ENCODE measurements around the gene DNAH14.

Gene DNAH14

DNA sequence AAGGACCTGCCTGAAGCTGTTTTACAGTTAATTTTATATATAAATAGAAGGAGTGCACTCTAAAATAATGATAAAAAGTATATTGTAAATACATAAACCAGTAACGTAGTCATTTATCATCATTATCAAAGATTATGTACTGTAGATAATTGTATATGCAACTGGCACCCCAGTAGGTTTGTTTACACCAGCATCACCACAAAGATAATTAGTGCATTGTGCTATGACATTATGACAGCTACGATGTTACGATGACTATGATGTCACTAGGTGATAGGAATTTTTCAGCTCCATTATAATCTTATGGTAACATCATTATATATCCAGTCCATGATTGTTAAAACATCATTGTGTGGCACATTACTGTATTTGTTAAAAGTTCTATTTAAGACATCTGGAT is 313.1 kb downstream of the DNAH14 start:
- TF ChIP-seq ZBTB7A (IDR thresholded peaks at IDR 0.05; ENCODE audit: low read depth), result no peak
- TF ChIP-seq, protein P1, sequence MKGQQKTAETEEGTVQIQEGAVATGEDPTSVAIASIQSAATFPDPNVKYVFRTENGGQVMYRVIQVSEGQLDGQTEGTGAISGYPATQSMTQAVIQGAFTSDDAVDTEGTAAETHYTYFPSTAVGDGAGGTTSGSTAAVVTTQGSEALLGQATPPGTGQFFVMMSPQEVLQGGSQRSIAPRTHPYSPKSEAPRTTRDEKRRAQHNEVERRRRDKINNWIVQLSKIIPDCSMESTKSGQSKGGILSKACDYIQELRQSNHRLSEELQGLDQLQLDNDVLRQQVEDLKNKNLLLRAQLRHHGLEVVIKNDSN (IDR thresholded peaks at IDR 0.05), result no peak
- no peak for TF ChIP-seq NFIC (IDR thresholded peaks at IDR 0.05)
- TF ChIP-seq, protein P2, sequence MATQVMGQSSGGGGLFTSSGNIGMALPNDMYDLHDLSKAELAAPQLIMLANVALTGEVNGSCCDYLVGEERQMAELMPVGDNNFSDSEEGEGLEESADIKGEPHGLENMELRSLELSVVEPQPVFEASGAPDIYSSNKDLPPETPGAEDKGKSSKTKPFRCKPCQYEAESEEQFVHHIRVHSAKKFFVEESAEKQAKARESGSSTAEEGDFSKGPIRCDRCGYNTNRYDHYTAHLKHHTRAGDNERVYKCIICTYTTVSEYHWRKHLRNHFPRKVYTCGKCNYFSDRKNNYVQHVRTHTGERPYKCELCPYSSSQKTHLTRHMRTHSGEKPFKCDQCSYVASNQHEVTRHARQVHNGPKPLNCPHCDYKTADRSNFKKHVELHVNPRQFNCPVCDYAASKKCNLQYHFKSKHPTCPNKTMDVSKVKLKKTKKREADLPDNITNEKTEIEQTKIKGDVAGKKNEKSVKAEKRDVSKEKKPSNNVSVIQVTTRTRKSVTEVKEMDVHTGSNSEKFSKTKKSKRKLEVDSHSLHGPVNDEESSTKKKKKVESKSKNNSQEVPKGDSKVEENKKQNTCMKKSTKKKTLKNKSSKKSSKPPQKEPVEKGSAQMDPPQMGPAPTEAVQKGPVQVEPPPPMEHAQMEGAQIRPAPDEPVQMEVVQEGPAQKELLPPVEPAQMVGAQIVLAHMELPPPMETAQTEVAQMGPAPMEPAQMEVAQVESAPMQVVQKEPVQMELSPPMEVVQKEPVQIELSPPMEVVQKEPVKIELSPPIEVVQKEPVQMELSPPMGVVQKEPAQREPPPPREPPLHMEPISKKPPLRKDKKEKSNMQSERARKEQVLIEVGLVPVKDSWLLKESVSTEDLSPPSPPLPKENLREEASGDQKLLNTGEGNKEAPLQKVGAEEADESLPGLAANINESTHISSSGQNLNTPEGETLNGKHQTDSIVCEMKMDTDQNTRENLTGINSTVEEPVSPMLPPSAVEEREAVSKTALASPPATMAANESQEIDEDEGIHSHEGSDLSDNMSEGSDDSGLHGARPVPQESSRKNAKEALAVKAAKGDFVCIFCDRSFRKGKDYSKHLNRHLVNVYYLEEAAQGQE (IDR thresholded peaks at IDR 0.05; ENCODE audit: low read depth), result no peak
- no peak for TF ChIP-seq EGR1 (IDR thresholded peaks at IDR 0.05)
- no peak for TF ChIP-seq RAD21 (IDR thresholded peaks at IDR 0.05; ENCODE audit: low read depth)
- no peak for TF ChIP-seq FOXM1 (IDR thresholded peaks at IDR 0.05; ENCODE audit: borderline replicate concordance, low read depth)
- no peak for TF ChIP-seq TAF1 (IDR thresholded peaks at IDR 0.05; ENCODE audit: low read depth)
- no peak for TF ChIP-seq TCF12 (IDR thresholded peaks at IDR 0.05; ENCODE audit: low read depth)
- no peak for TF ChIP-seq YY1 (IDR thresholded peaks at IDR 0.05; ENCODE audit: low read depth)
- no peak for TF ChIP-seq TEAD4 (IDR thresholded peaks at IDR 0.05)

DNA sequence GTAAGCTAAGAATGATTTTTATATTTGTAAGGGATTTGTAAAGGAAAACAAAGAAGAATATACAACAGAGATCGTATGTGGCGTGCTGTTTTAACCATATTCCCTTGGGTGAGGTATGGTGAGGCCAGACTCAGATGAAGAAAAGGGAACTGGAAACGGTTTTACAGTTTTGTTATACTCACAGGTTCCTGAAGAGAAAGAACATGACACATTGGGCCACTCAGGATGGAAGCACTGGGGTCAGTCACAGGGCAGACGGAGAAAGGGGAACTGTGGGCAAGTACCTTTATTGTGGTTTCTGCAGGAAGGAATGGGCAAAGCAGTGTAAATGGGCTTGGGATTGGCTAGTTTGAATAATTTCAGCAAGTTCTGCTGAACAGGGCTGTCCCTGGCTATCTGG is 321.0 kb downstream of the DNAH14 start:
- TF ChIP-seq FOXM1 (IDR thresholded peaks at IDR 0.05; ENCODE audit: borderline replicate concordance, low read depth) (no peak), ZBTB7A (IDR thresholded peaks at IDR 0.05; ENCODE audit: low read depth) (no peak)

DNA sequence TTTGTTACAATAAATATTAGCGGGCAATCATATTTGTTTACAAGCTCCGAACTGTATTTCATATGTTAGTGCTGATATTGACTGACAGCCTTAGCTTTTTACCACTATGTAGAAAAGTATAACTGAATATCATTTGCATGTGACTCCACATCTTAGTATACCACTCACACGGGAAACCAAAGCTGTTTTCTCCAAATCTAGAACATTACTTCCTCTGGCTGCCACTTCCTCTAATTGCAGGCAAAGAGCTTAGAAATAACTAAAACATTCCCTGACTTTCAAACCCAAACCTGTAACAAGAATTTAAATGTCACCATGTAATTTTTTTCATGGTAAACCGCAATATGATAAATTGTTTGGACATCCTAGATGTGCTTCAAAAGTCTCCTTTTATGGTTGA is 323.7 kb downstream of the DNAH14 start:
- no peak for TF ChIP-seq NFIC (IDR thresholded peaks at IDR 0.05)
- no peak for TF ChIP-seq CREB1 (IDR thresholded peaks at IDR 0.05; ENCODE audit: low read depth)
- no peak for TF ChIP-seq EGR1 (IDR thresholded peaks at IDR 0.05)
- TF ChIP-seq, protein P1 (IDR thresholded peaks at IDR 0.05), result no peak
- no peak for TF ChIP-seq YY1 (IDR thresholded peaks at IDR 0.05; ENCODE audit: low read depth)

DNA sequence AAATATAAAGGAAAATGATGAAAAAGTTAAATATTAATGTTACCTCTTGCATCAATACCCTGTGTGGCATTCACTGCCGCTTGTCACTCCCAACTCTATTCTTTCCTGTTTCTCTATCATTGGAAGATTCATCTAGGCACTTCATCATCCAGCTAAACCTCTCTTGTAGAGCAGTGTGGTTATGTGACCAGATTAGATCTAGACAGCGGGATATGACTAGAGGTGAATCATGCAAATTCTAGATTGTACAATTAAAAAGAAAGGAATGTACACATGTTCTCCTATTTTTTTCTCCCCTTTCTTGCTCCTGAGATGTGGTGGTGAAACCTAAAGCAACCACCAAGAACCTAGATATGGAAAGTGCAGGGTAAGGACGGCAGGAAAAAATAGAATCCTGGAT is 324.3 kb downstream of the DNAH14 start:
- TF ChIP-seq CREB1 (IDR thresholded peaks at IDR 0.05; ENCODE audit: low read depth), result no peak
- TF ChIP-seq TCF12 (IDR thresholded peaks at IDR 0.05; ENCODE audit: low read depth), result no peak
- TF ChIP-seq RAD21 (IDR thresholded peaks at IDR 0.05; ENCODE audit: low read depth), result no peak
- TF ChIP-seq, protein P1 (IDR thresholded peaks at IDR 0.05), result no peak

DNA sequence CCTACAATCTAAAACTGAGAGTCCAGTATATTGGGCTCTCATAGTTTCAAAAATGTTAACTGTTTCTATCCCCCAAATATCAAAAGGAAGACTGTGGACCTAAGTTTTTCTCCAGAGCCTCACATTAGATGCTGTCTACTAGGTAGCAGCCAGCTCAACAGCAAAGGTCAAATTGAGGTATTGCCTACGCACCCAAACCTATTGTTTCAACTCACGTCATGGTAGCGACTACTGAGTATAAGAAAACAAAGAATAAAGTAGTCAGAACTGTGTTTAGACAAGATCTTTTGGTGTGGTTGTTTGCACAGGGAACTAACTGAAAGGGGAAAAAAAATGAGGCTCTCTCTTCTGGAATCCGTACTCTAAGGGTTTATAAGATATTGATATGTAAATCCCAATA is 325.2 kb downstream of the DNAH14 start:
- no peak for TF ChIP-seq FOXM1 (IDR thresholded peaks at IDR 0.05; ENCODE audit: borderline replicate concordance, low read depth)
- no peak for TF ChIP-seq CEBPB (IDR thresholded peaks at IDR 0.05)
- TF ChIP-seq YY1 (IDR thresholded peaks at IDR 0.05; ENCODE audit: low read depth), result no peak
- TF ChIP-seq CREB1 (IDR thresholded peaks at IDR 0.05; ENCODE audit: low read depth), result no peak
- no peak for TF ChIP-seq TEAD4 (IDR thresholded peaks at IDR 0.05)
- no peak for TF ChIP-seq EP300 (IDR thresholded peaks at IDR 0.05; ENCODE audit: borderline replicate concordance)
- no peak for TF ChIP-seq ZBTB7A (IDR thresholded peaks at IDR 0.05; ENCODE audit: low read depth)
- no peak for TF ChIP-seq RAD21 (IDR thresholded peaks at IDR 0.05; ENCODE audit: low read depth)
- no peak for TF ChIP-seq EGR1 (IDR thresholded peaks at IDR 0.05)
- no peak for TF ChIP-seq NFIC (IDR thresholded peaks at IDR 0.05)
- TF ChIP-seq, protein P1 (IDR thresholded peaks at IDR 0.05), result no peak
- TF ChIP-seq, protein P2 (IDR thresholded peaks at IDR 0.05; ENCODE audit: low read depth), result no peak
- no peak for TF ChIP-seq TAF1 (IDR thresholded peaks at IDR 0.05; ENCODE audit: low read depth)
- TF ChIP-seq, protein P3, sequence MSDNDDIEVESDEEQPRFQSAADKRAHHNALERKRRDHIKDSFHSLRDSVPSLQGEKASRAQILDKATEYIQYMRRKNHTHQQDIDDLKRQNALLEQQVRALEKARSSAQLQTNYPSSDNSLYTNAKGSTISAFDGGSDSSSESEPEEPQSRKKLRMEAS (IDR thresholded peaks at IDR 0.05), result no peak

DNA sequence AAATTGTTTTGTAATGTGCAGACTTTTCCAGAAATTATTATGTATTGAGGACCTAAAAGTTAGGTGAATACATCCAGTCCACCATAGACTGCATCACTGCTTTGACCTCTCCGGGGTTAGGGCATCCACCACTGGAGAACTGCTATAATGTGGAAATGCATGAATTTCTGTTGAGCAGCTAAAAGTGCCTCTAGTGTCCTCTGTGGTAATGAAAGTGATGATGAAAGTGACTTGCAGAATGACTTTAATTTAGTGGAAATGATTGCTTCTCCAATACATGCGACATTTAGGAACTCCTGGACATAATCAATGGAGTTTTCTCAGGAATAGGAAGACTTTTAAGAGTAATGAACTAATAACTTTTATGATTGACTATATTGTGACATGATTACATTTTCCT is 327.6 kb downstream of the DNAH14 start:
- TF ChIP-seq RAD21 (IDR thresholded peaks at IDR 0.05; ENCODE audit: low read depth), result no peak
- TF ChIP-seq ZBTB7A (IDR thresholded peaks at IDR 0.05; ENCODE audit: low read depth), result no peak
- no peak for TF ChIP-seq CEBPB (IDR thresholded peaks at IDR 0.05)
- TF ChIP-seq, protein P1 (IDR thresholded peaks at IDR 0.05), result no peak
- TF ChIP-seq CREB1 (IDR thresholded peaks at IDR 0.05; ENCODE audit: low read depth), result no peak
- no peak for TF ChIP-seq NFIC (IDR thresholded peaks at IDR 0.05)
- TF ChIP-seq, protein P3 (IDR thresholded peaks at IDR 0.05), result no peak
- TF ChIP-seq EP300 (IDR thresholded peaks at IDR 0.05; ENCODE audit: borderline replicate concordance), result no peak
- no peak for TF ChIP-seq TAF1 (IDR thresholded peaks at IDR 0.05; ENCODE audit: low read depth)
- no peak for TF ChIP-seq YY1 (IDR thresholded peaks at IDR 0.05; ENCODE audit: low read depth)
- no peak for TF ChIP-seq FOXM1 (IDR thresholded peaks at IDR 0.05; ENCODE audit: borderline replicate concordance, low read depth)
- TF ChIP-seq, protein P2 (IDR thresholded peaks at IDR 0.05; ENCODE audit: low read depth), result no peak
- TF ChIP-seq EGR1 (IDR thresholded peaks at IDR 0.05), result no peak
- TF ChIP-seq TCF12 (IDR thresholded peaks at IDR 0.05; ENCODE audit: low read depth), result no peak
- TF ChIP-seq TEAD4 (IDR thresholded peaks at IDR 0.05), result no peak

Data from Ishikawa (cell line).